GM19099 (cell line): ENCODE results near the gene AMELX.

Experiments used
- POLR2A ChIP-seq: IDR thresholded peaks from 3 replicates; pipeline ENCODE4 v1.6.1; 2011; ENCODE audit warnings: low read depth; ENCODE audit not compliant: insufficient read length; ENCODE audit errors: extremely low read depth

Gene AMELX

GRCh38 chrX:11290416-11291102 lies 2.7 kb upstream of the AMELX start:
- no peak for TF ChIP-seq POLR2A

- no peak for TF ChIP-seq POLR2A
These were observed 2.8 kb downstream of the AMELX start for GRCh38 chrX:11296051-11296450.

- no peak for TF ChIP-seq POLR2A
These were observed 5.4 kb downstream of the AMELX start for GRCh38 chrX:11298600-11298999.

- no peak for TF ChIP-seq POLR2A
These were observed 11.6 kb downstream of the AMELX start for GRCh38 chrX:11304829-11305228.

GRCh38 chrX:11305641-11306040 lies 12.4 kb downstream of the AMELX start:
- no peak for TF ChIP-seq POLR2A

DNA sequence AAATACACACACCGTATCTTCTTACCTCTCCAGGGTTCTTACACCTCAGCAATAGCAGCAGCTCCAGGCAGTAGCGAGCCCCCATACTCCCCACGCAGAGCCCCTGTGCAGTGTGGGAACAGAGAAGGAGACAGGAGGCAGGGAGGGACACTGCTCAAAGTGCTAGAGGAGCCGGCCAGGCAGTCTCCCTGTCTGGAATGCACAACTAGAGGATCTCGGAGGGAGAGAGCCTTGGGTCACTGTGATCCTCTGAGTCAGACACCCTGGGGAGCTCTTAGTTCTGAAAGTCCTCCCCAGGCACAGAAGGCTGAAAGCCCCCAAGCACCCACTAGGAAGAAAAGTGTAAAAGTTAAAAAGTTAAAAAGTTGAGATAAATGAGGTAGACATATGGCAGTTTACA lies 16.0 kb downstream of the AMELX start:
- no peak for TF ChIP-seq POLR2A

DNA sequence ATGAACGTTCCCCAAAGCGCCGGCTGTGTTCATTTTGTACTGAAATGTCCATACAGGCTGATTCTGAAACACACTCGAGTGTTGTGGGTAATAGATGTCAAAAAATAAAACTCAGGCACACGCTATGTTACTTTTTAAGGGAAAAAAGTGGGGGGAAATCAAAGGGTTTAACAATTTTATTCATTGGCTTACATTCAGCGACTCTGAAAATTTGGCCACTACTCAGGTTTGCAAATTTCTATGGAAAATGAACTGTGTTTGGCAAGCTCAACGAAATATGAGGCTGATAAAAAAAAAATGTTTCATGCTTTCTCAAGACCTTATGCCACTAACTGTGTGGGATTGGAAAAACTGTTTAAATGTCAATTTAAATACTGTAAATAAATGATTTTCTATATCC lies 18.5 kb downstream of the AMELX start:
- no peak for TF ChIP-seq POLR2A

GRCh38 chrX:11319806-11320520 lies 26.8 kb downstream of the AMELX start:
- no peak for TF ChIP-seq POLR2A

- TF ChIP-seq POLR2A, result no peak
These were observed 28.8 kb downstream of the AMELX start for GRCh38 chrX:11321986-11322385.

DNA sequence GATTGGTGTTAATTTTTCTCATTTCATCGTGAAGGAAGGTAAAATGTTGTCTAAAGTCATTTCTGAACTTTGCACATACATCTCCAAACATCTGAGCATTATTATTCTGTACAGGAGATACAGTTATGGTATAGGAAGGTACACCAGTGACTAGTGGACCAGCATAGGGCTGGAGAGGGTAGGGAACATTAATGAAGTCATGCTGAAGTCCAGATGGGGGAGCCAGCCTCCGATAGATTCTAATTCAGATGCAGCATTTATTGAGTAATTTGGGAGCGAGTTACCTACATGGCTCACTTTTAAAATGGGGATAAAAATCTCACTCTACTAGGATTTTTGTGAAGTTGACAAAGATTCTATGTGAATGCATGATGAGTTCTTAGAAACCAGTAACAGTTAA lies 34.9 kb downstream of the AMELX start:
- TF ChIP-seq POLR2A, result no peak

GRCh38 chrX:11329021-11329420 lies 35.8 kb downstream of the AMELX start:
- no peak for TF ChIP-seq POLR2A

GRCh38 chrX:11331788-11332187 lies 38.6 kb downstream of the AMELX start:
- no peak for TF ChIP-seq POLR2A

- no peak for TF ChIP-seq POLR2A
These were observed 41.0 kb downstream of the AMELX start for GRCh38 chrX:11334165-11334564.

- no peak for TF ChIP-seq POLR2A
These were observed 43.0 kb downstream of the AMELX start for GRCh38 chrX:11336201-11336600.

GRCh38 chrX:11337292-11338009 lies 44.2 kb downstream of the AMELX start:
- no peak for TF ChIP-seq POLR2A

DNA sequence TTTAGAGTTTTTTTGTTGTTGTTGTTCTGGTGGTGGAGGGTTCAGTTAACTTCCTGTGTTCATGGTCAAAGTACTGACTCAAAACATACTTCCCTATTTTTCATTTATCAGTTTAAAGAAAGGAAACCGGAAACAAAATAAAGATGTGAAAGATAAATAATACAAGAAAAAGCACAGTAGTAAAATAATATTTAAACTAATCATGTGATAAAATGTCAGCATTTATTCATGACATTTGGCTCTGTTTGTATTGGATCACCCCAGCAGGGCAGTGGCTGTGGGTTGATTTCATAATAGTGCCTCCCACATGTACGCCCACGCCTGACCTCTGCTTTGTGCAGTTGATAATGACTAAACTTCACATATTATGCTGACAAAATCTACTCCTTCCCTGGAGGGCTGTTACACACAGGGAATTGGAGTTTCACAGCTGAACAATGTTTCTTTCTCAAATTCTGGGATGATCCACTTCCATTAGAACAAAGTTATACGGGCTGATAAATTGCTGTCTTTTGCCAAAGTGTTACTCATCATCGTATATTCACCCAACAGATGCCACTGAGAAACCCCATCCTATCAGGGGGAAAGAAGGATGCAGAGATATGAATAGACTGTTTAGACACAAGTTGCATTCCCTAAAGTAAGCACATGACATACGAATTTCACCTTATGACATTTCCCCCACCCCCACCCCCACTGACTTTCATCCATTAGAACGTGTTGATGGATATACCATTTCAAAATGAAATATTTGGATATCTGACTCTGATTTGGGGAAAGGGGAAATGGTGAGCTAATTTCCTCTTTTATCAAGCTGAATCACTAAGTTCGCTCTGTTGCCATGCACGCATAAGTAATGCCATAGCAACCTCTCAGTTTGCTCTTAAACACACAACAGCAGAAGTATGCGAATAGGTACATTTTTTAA lies 48.3 kb downstream of the AMELX start:
- no peak for TF ChIP-seq POLR2A

DNA sequence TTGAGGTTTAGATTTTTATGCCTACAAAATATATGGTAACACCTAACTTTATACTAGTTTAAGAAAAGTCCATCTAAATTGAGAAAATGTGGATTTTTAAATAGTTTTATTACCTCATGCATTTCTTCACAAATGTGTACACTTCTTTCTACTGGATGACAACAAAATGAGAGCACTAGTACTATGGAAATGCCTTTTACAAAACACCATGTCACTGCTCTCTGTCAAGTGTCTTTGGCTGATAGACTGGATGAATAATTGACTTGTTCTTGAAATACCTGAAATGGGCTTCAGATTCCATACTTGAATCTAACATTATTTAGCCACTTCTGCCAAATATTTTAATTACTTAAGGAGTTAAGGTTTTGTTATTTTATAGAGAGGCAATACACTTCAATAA lies 49.5 kb downstream of the AMELX start:
- no peak for TF ChIP-seq POLR2A
